ENCODE results near the gene C2orf42.
"Not testable (repeated sequence)": the region's sequence is repeated elsewhere in the genome, so short reads cannot be mapped to it uniquely, and the experiment has no call there.

DNA sequence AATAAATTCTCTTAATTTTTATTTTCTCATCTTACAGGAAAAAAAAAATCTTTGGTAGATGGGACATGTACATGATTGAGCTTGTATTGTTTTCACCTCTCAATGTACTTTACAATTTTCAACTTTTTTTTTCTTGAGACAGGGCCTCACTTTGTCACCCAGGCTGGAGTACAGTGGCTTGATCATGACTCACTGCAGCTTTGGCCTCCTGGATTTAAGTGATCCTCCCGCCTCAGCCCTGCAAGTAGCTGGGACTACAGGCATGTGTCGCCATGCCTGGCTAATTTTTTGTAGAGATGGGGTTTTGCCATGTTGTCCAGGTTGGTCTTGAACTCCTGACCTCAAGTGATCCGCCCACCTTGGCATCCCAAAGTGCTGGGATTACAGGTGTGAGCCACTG, 32.5 kb upstream of the C2orf42 start:
- TF ChIP-seq, protein P1, sequence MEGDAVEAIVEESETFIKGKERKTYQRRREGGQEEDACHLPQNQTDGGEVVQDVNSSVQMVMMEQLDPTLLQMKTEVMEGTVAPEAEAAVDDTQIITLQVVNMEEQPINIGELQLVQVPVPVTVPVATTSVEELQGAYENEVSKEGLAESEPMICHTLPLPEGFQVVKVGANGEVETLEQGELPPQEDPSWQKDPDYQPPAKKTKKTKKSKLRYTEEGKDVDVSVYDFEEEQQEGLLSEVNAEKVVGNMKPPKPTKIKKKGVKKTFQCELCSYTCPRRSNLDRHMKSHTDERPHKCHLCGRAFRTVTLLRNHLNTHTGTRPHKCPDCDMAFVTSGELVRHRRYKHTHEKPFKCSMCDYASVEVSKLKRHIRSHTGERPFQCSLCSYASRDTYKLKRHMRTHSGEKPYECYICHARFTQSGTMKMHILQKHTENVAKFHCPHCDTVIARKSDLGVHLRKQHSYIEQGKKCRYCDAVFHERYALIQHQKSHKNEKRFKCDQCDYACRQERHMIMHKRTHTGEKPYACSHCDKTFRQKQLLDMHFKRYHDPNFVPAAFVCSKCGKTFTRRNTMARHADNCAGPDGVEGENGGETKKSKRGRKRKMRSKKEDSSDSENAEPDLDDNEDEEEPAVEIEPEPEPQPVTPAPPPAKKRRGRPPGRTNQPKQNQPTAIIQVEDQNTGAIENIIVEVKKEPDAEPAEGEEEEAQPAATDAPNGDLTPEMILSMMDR (IDR thresholded peaks at IDR 0.05; ENCODE audit: low read depth, low read length, poor library complexity, severe bottlenecking) = not testable (repeated sequence)
- not testable (repeated sequence) for TF ChIP-seq EZH2phosphoT487 (IDR thresholded peaks at IDR 0.05; ENCODE audit: borderline replicate concordance, low read length)

All from DOHH2 (cell line).